ENCODE data around the gene ARHGEF10L. TPM values are rescaled to one million over a fixed set of nuclear protein-coding genes. Genes with fewer than 3 reads are reported as not detected.

Gene ARHGEF10L
- total RNA-seq, 2 donors from 2014 or later, result 226 to 301 TPM

DNA sequence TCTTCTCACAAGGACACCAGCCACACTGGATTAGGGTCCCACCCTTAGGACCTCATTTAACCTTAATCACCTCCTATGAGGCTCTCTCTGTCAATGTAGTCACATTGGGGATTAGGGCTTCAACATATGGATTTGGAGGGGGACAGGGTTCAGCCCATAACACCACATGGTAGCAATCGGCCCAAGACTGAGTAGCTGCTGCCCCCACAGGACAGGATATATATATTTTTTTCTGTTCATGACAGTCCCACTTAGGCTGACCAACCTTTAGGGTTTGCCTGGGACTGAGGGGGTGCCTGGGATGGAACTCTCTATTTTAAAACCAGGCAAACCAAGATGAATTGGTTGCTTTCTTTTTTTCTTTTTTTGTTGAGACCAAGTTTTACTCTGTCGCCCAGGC is 207.4 kb downstream of the ARHGEF10L start:
- ATAC-seq (ENCODE audit: insufficient number of reproducible peaks, low FRiP score, low read depth), result no peak
- TF ChIP-seq, protein P1, sequence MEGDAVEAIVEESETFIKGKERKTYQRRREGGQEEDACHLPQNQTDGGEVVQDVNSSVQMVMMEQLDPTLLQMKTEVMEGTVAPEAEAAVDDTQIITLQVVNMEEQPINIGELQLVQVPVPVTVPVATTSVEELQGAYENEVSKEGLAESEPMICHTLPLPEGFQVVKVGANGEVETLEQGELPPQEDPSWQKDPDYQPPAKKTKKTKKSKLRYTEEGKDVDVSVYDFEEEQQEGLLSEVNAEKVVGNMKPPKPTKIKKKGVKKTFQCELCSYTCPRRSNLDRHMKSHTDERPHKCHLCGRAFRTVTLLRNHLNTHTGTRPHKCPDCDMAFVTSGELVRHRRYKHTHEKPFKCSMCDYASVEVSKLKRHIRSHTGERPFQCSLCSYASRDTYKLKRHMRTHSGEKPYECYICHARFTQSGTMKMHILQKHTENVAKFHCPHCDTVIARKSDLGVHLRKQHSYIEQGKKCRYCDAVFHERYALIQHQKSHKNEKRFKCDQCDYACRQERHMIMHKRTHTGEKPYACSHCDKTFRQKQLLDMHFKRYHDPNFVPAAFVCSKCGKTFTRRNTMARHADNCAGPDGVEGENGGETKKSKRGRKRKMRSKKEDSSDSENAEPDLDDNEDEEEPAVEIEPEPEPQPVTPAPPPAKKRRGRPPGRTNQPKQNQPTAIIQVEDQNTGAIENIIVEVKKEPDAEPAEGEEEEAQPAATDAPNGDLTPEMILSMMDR (IDR thresholded peaks at IDR 0.05), result no peak
- no peaks in the 10 kb centered on the region for H3K9me3 ChIP-seq

More for the DNA sequence above, 207.4 kb downstream of the ARHGEF10L start:
- no peaks in the 10 kb centered on the region for H3K4me1 ChIP-seq (ENCODE audit: control insufficient read depth in 1 of 2, low read depth in 2 of 2)
- no peaks in the 10 kb centered on the region for H3K27me3 ChIP-seq (replicated peaks; ENCODE audit: insufficient read depth)
- H3K27ac ChIP-seq, result no peak overlapping the region
- no peak for DNase-seq (ENCODE audit: low spot score)
- H3K4me3 ChIP-seq, result no peak overlapping the region
- no peaks in the 10 kb centered on the region for H3K36me3 ChIP-seq

Other genes starting within 250 kb of the ARHGEF10L start
- gene PADI4, start 231.5 kb upstream of the ARHGEF10L start, total RNA-seq, result under 1 TPM; 0.27 to 0.42 TPM
- gene PADI6, start 167.5 kb upstream of the ARHGEF10L start, total RNA-seq, result not detected
- 10 to 100 TPM; 18.4 to 27.7 TPM for gene RCC2, start 100.0 kb upstream of the ARHGEF10L start, total RNA-seq
- gene ACTL8, start 215.6 kb downstream of the ARHGEF10L start, total RNA-seq, result not detected

All from thoracic aorta (tissue), 2 donors.